ENCODE results near the gene BLOC1S5. TPM values are rescaled to one million over a fixed set of nuclear protein-coding genes. Genes with fewer than 3 reads are reported as not detected.

The BLOC1S5 gene
- total RNA-seq, 1 experiment from 2014 or later, result 11.8 TPM

DNA sequence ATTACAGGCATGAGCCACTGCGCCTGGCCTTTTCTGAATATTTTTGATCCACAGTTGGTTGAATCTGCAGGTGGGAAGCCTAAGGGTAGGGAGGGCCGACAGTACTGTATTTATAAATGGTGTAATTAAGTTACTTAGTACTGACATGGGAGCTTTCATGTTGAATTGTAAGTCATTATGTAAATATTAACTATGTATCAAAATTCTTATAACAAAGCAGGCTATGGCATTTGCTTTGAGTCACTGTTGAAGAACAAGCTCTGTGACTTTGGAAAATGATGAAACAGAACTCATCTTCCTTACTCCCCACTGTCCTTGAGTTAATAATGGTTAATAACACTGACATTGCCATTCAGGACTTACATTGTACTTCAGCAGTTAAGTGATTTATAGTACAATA is 90.6 kb downstream of the BLOC1S5 start:
- no peak for DNase-seq (ENCODE audit: low read depth, low spot score)
- no peak for ATAC-seq
- ChIA-PET CTCF (no interaction called here), POLR2A (no interaction called here)
- intact Hi-C loops (cut with micrococcal nuclease; ENCODE audit: unreplicated experiment), result no loop called here
- H3K36me3 ChIP-seq (ENCODE audit: control insufficient read depth, insufficient read depth, low read length), result no peaks in the 10 kb centered on the region
- TF ChIP-seq SIN3A (IDR thresholded peaks at IDR 0.05; ENCODE audit: borderline replicate concordance, insufficient read depth, low read depth, low read length), result no peak
- TF ChIP-seq REST (IDR thresholded peaks at IDR 0.05; ENCODE audit: insufficient read depth in 1 of 2, low read depth in 2 of 2, low read length in 1 of 2), result no peak
- TF ChIP-seq TCF7L2 (IDR thresholded peaks at IDR 0.05; ENCODE audit: low read depth, low read length), result no peak
- no peak for TF ChIP-seq POLR2AphosphoS5 (IDR thresholded peaks at IDR 0.05; ENCODE audit: low read depth, low read length)
- TF ChIP-seq CTCF (IDR thresholded peaks at IDR 0.05), result no peak
- in situ Hi-C loops (cut with HindIII; ENCODE audit: low pct_unique_long_range_greater_than_20kb, low sequenced_read_pairs), result no loop called here
- H3K4me1 ChIP-seq (ENCODE audit: control insufficient read depth, insufficient read depth, low read length), result peaks cover 20% of the 10 kb centered on the region
- peaks cover 5% of the 10 kb centered on the region; the same call in 1 of the 2 replicates for H3K9me3 ChIP-seq (ENCODE audit: control insufficient read depth, insufficient read depth, low read depth, low read length)
- no TSS peak for BruUV-seq (replicated peaks)
- H3K27me3 ChIP-seq (ENCODE audit: control insufficient read depth, insufficient read depth, low read length), result no peaks in the 10 kb centered on the region
- H3K4me3 ChIP-seq (ENCODE audit: low read depth in 2 of 2, low read length in 2 of 2), result no peak overlapping the region
- H3K27ac ChIP-seq (ENCODE audit: low read length), result no peak overlapping the region

GRCh38 chr6:7971499-7971898 is 92.7 kb downstream of the BLOC1S5 start:
- H3K9me3 ChIP-seq (ENCODE audit: control insufficient read depth, insufficient read depth, low read depth, low read length), result peaks cover 5% of the 10 kb centered on the region; the same call in 1 of the 2 replicates
- no peaks in the 10 kb centered on the region for H3K36me3 ChIP-seq (ENCODE audit: control insufficient read depth, insufficient read depth, low read length)
- TF ChIP-seq SIN3A (IDR thresholded peaks at IDR 0.05; ENCODE audit: borderline replicate concordance, insufficient read depth, low read depth, low read length) (no peak), TCF7L2 (IDR thresholded peaks at IDR 0.05; ENCODE audit: low read depth, low read length) (no peak), REST (IDR thresholded peaks at IDR 0.05; ENCODE audit: insufficient read depth in 1 of 2, low read depth in 2 of 2, low read length in 1 of 2) (no peak), CTCF (IDR thresholded peaks at IDR 0.05) (no peak), POLR2AphosphoS5 (IDR thresholded peaks at IDR 0.05; ENCODE audit: low read depth, low read length) (no peak)
- no peaks in the 10 kb centered on the region for H3K27me3 ChIP-seq (ENCODE audit: control insufficient read depth, insufficient read depth, low read length)
- ChIA-PET POLR2A (no interaction called here), CTCF (no interaction called here)
- DNase-seq (ENCODE audit: low read depth, low spot score) (no peak), ATAC-seq (no peak)
- peaks cover 18% of the 10 kb centered on the region for H3K4me1 ChIP-seq (ENCODE audit: control insufficient read depth, insufficient read depth, low read length)
- no TSS peak for BruUV-seq (replicated peaks)
- in situ Hi-C loops (cut with HindIII; ENCODE audit: low pct_unique_long_range_greater_than_20kb, low sequenced_read_pairs) (no loop called here), intact Hi-C loops (cut with micrococcal nuclease; ENCODE audit: unreplicated experiment) (no loop called here)
- H3K27ac ChIP-seq (ENCODE audit: low read length), result no peak overlapping the region
- H3K4me3 ChIP-seq (ENCODE audit: low read depth in 2 of 2, low read length in 2 of 2), result no peak overlapping the region
